ENCODE results near the gene NFATC1.
"Not testable (repeated sequence)": the region's sequence is repeated elsewhere in the genome, so short reads cannot be mapped to it uniquely, and the experiment has no call there.

DNA sequence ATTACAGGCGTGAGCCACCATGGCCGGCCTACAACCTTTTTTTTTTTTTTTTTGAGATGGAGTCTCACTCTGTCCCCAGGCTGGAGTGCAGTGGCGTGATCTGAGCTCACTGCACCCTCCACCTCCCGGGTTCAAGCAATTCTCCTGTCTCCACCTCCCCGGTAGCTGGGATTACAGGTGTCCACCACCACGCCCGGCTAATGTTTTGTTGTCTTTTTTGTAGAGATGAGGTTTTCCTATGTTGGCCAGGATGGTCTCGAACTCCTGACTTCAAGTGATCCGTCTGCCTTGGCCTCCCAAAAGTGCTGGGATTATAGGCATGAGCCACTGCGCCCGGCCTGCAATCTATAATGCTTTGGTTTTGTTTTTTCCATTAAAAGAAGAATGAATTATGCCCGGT is 19.1 kb upstream of the NFATC1 start:
- TF ChIP-seq EZH2phosphoT487 (IDR thresholded peaks at IDR 0.05; ENCODE audit: low read depth, severe bottlenecking, unreplicated experiment); EZH2 (IDR thresholded peaks at IDR 0.05; ENCODE audit: borderline replicate concordance): not testable (repeated sequence)
- TF ChIP-seq, protein P1, sequence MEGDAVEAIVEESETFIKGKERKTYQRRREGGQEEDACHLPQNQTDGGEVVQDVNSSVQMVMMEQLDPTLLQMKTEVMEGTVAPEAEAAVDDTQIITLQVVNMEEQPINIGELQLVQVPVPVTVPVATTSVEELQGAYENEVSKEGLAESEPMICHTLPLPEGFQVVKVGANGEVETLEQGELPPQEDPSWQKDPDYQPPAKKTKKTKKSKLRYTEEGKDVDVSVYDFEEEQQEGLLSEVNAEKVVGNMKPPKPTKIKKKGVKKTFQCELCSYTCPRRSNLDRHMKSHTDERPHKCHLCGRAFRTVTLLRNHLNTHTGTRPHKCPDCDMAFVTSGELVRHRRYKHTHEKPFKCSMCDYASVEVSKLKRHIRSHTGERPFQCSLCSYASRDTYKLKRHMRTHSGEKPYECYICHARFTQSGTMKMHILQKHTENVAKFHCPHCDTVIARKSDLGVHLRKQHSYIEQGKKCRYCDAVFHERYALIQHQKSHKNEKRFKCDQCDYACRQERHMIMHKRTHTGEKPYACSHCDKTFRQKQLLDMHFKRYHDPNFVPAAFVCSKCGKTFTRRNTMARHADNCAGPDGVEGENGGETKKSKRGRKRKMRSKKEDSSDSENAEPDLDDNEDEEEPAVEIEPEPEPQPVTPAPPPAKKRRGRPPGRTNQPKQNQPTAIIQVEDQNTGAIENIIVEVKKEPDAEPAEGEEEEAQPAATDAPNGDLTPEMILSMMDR (IDR thresholded peaks at IDR 0.05; ENCODE audit: poor library complexity) = not testable (repeated sequence)
